ENCODE results near the gene WASF3. TPM values are rescaled to one million over a fixed set of nuclear protein-coding genes. Genes with fewer than 3 reads are reported as not detected.

WASF3 gene
- total RNA-seq, 1 experiment from 2014 or later = 2.6 TPM

GRCh38 chr13:26509491-26509890, 48.0 kb upstream of the WASF3 start:
- no peaks in the 10 kb centered on the region for H3K9me2 ChIP-seq (replicated peaks; ENCODE audit: low read length)
- intact Hi-C loops (cut with micrococcal nuclease) = no loop called here
- no peak overlapping the region for H3K4me3 ChIP-seq (ENCODE audit: low read length)
- H3K27ac ChIP-seq (ENCODE audit: low read length) = no peak overlapping the region
- ChIA-PET CTCF (no interaction called here), POLR2A (ENCODE audit: unreplicated experiment) (no interaction called here)
- no TSS peak for BruUV-seq (replicated peaks)
- 0 out of 2 replicates have a peak, but pooled peaks cover 7% of the 10 kb centered on the region for H3K9me3 ChIP-seq (ENCODE audit: low read length)
- peaks cover 8% of the 10 kb centered on the region; the same call in 1 of the 2 replicates for H3K27me3 ChIP-seq (ENCODE audit: low read length)
- no peaks in the 10 kb centered on the region for H3K4me1 ChIP-seq (ENCODE audit: insufficient read depth, low read length)
- no peaks in the 10 kb centered on the region for H3F3A ChIP-seq (ENCODE audit: low read length, unreplicated experiment)
- no peak overlapping the region for H3K9ac ChIP-seq (ENCODE audit: low read length)
- H4K20me1 ChIP-seq (ENCODE audit: low read length) = no peaks in the 10 kb centered on the region
- H3K79me2 ChIP-seq (ENCODE audit: low read length) = no peaks in the 10 kb centered on the region
- H3K4me2 ChIP-seq (ENCODE audit: low read length) = no peak overlapping the region
- DNase-seq = no peak
- no peak for TF ChIP-seq CTCF (conservative IDR thresholded peaks at IDR 0.05; ENCODE audit: low read depth, low read length)
- no peak for TF ChIP-seq EZH2phosphoT487 (IDR thresholded peaks at IDR 0.05; ENCODE audit: borderline replicate concordance, low read length)
- no peak for TF ChIP-seq EZH2 (IDR thresholded peaks at IDR 0.05; ENCODE audit: low read length, unreplicated experiment)
- no peaks in the 10 kb centered on the region for H3K36me3 ChIP-seq (ENCODE audit: low read depth, low read length)
- ATAC-seq = no peak
- H2AFZ ChIP-seq (ENCODE audit: low read length) = no peak overlapping the region

- Histone ChIP-seq H3K79me2 (ENCODE audit: low read length) (no peaks in the 10 kb centered on the region), H3K9me3 (ENCODE audit: low read length) (0 out of 2 replicates have a peak, but pooled peaks cover 7% of the 10 kb centered on the region), H2AFZ (ENCODE audit: low read length) (no peak overlapping the region), H3K9me2 (replicated peaks; ENCODE audit: low read length) (no peaks in the 10 kb centered on the region), H3K27me3 (ENCODE audit: low read length) (peaks cover 34% of the 10 kb centered on the region), H3K36me3 (ENCODE audit: low read depth, low read length) (no peaks in the 10 kb centered on the region), H3K4me3 (ENCODE audit: low read length) (no peak overlapping the region), H3K27ac (ENCODE audit: low read length) (no peak overlapping the region), H3K4me1 (ENCODE audit: insufficient read depth, low read length) (no peaks in the 10 kb centered on the region), H3K4me2 (ENCODE audit: low read length) (no peak overlapping the region), H3F3A (ENCODE audit: low read length, unreplicated experiment) (no peaks in the 10 kb centered on the region), H4K20me1 (ENCODE audit: low read length) (no peaks in the 10 kb centered on the region), H3K9ac (ENCODE audit: low read length) (no peak overlapping the region)
- CTCF ChIA-PET = no interaction called here
- TF ChIP-seq CTCF (conservative IDR thresholded peaks at IDR 0.05; ENCODE audit: low read depth, low read length) = no peak
- TF ChIP-seq EZH2 (IDR thresholded peaks at IDR 0.05; ENCODE audit: low read length, unreplicated experiment) = no peak
- TF ChIP-seq EZH2phosphoT487 (IDR thresholded peaks at IDR 0.05; ENCODE audit: borderline replicate concordance, low read length) = no peak
- POLR2A ChIA-PET (ENCODE audit: unreplicated experiment) = no interaction called here
- ATAC-seq (no peak), DNase-seq (no peak)
- intact Hi-C loops (cut with micrococcal nuclease) = no loop called here
- BruUV-seq (replicated peaks) = no TSS peak
Measured at GRCh38 chr13:26513931-26514330, 43.6 kb upstream of the WASF3 start.

GRCh38 chr13:26515721-26516120, 41.8 kb upstream of the WASF3 start:
- no peaks in the 10 kb centered on the region for H3K36me3 ChIP-seq (ENCODE audit: low read depth, low read length)
- no peak for TF ChIP-seq EZH2 (IDR thresholded peaks at IDR 0.05; ENCODE audit: low read length, unreplicated experiment)
- no peak for TF ChIP-seq EZH2phosphoT487 (IDR thresholded peaks at IDR 0.05; ENCODE audit: borderline replicate concordance, low read length)
- no peak for TF ChIP-seq CTCF (conservative IDR thresholded peaks at IDR 0.05; ENCODE audit: low read depth, low read length)
- H3K4me1 ChIP-seq (ENCODE audit: insufficient read depth, low read length) = no peaks in the 10 kb centered on the region
- CTCF ChIA-PET = no interaction called here
- H3K27me3 ChIP-seq (ENCODE audit: low read length) = peaks cover 36% of the 10 kb centered on the region
- no peak overlapping the region for H3K4me2 ChIP-seq (ENCODE audit: low read length)
- no peaks in the 10 kb centered on the region for H3F3A ChIP-seq (ENCODE audit: low read length, unreplicated experiment)
- H4K20me1 ChIP-seq (ENCODE audit: low read length) = no peaks in the 10 kb centered on the region
- no peaks in the 10 kb centered on the region for H3K9me2 ChIP-seq (replicated peaks; ENCODE audit: low read length)
- BruUV-seq (replicated peaks) = no TSS peak
- H3K4me3 ChIP-seq (ENCODE audit: low read length) = no peak overlapping the region
- H3K27ac ChIP-seq (ENCODE audit: low read length) = no peak overlapping the region
- no peaks in the 10 kb centered on the region for H3K9me3 ChIP-seq (ENCODE audit: low read length)
- intact Hi-C loops (cut with micrococcal nuclease) = no loop called here
- DNase-seq (no peak), ATAC-seq (no peak)
- no peak overlapping the region for H3K9ac ChIP-seq (ENCODE audit: low read length)
- no peak overlapping the region for H2AFZ ChIP-seq (ENCODE audit: low read length)
- POLR2A ChIA-PET (ENCODE audit: unreplicated experiment) = no interaction called here
- H3K79me2 ChIP-seq (ENCODE audit: low read length) = no peaks in the 10 kb centered on the region

Measured in PC-3 (cell line).